HG02885 (cell line): Measurements from ENCODE around the gene TARBP2.
A peak's percentile ranks its signal among the peaks of the same experiment; 100 is the strongest.
"Not testable (repeated sequence)": the region's sequence is repeated elsewhere in the genome, so short reads cannot be mapped to it uniquely, and the experiment has no call there.

Experiments used
- ATAC-seq: cut with Tn5 transposase; IDR thresholded peaks from one replicate; pipeline ENCODE4 v1.9.1; 2021; ENCODE audit warnings: mild to moderate bottlenecking; ENCODE audit not compliant: unreplicated experiment, poor library complexity

TARBP2 gene

GRCh38 chr12:53507603-53507885, 6.5 kb downstream of the TARBP2 start:
- no peak for ATAC-seq

GRCh38 chr12:53508534-53509170, 7.6 kb downstream of the TARBP2 start:
- ATAC-seq: peak; percentile 89

GRCh38 chr12:53510181-53510812, 9.2 kb downstream of the TARBP2 start:
- no peak for ATAC-seq

GRCh38 chr12:53513712-53514410, 12.8 kb downstream of the TARBP2 start:
- no peak for ATAC-seq

GRCh38 chr12:53514628-53515290, 13.7 kb downstream of the TARBP2 start:
- no peak for ATAC-seq

- ATAC-seq: no peak
Measured at GRCh38 chr12:53515291-53515680, 14.2 kb downstream of the TARBP2 start.

- ATAC-seq: no peak
Measured at GRCh38 chr12:53516758-53517455, 15.8 kb downstream of the TARBP2 start.

GRCh38 chr12:53518381-53518780, 17.3 kb downstream of the TARBP2 start:
- no peak for ATAC-seq

GRCh38 chr12:53523131-53523530, 22.0 kb downstream of the TARBP2 start:
- ATAC-seq: no peak

- no peak for ATAC-seq
Measured at GRCh38 chr12:53524476-53524875, 23.4 kb downstream of the TARBP2 start.

GRCh38 chr12:53530061-53530460, 29.0 kb downstream of the TARBP2 start:
- no peak for ATAC-seq

GRCh38 chr12:53530920-53531319, 29.8 kb downstream of the TARBP2 start:
- ATAC-seq: no peak

GRCh38 chr12:53532021-53532420, 30.9 kb downstream of the TARBP2 start:
- no peak for ATAC-seq

- ATAC-seq: no peak
Measured at GRCh38 chr12:53532524-53533445, 31.7 kb downstream of the TARBP2 start.

GRCh38 chr12:53533471-53533870, 32.4 kb downstream of the TARBP2 start:
- no peak for ATAC-seq

GRCh38 chr12:53536962-53537361, 35.9 kb downstream of the TARBP2 start:
- no peak for ATAC-seq

- ATAC-seq: no peak
Measured at GRCh38 chr12:53538209-53538689, 37.2 kb downstream of the TARBP2 start.

GRCh38 chr12:53539526-53539925, 38.4 kb downstream of the TARBP2 start:
- ATAC-seq: no peak

GRCh38 chr12:53543539-53543938, 42.5 kb downstream of the TARBP2 start:
- ATAC-seq: peak; percentile 88

- ATAC-seq: not testable (repeated sequence)
Measured at GRCh38 chr12:53548354-53548753, 47.3 kb downstream of the TARBP2 start.
